HCT116 (cell line): ENCODE data around the gene BOC. TPM values are rescaled to one million over a fixed set of nuclear protein-coding genes. Genes with fewer than 3 reads are reported as not detected.

Experiments used
- ATAC-seq: fragments of 200-7000 bp; cut with Tn5 transposase; 2 replicates; pipeline ENCODE4 v1.9.1; 2020; ENCODE audit warnings: mild to moderate bottlenecking, moderate library complexity
- BruUV-seq: library from RNA; stranded (reverse); fragments of 400-500 nt; replicated peaks from 2 replicates; lab custom pipeline; 2021; lab: Mats Ljungman, UMichigan
- CTCF ChIA-PET: fragments of 300-600 bp; sonication (Branson Sonifier 250); formaldehyde crosslinking; loops from one replicate; lab custom pipeline; 2021; ENCODE audit warnings: antibody characterized with exemption; lab: Charles Lee
- POLR2A ChIA-PET: fragments of 300-600, 350-600 bp; sonication (Branson Sonifier 250); formaldehyde crosslinking; loops from one replicate; lab custom pipeline; 2021; ENCODE audit warnings: antibody characterized with exemption; lab: Charles Lee
- RAD21 ChIA-PET, 2 experiments: fragments of 300-600 bp; sonication (Branson Sonifier 250); formaldehyde crosslinking; loops; one replicate each; lab custom pipeline; 2023; ENCODE audit warnings: low total read pairs in 2 of 2; ENCODE audit not compliant: uncharacterized antibody in 2 of 2, unreplicated experiment in 2 of 2, low non-redundant PET in 1 of 2; lab: Charles Lee
- DNase-seq: peaks from one replicate; pipeline ENCODE4 v3.0.0-alpha.2; 2010; ENCODE audit warnings: low read depth, low spot score
- H2AFZ ChIP-seq: fragments of 200-600 bp; shearing (Covaris generic), sonication (generic); 2 replicates; pipeline ENCODE4 v1.6.1; 2017; ENCODE audit warnings: low read depth, mixed run types, mixed read lengths, antibody characterized with exemption, low read length; ENCODE audit not compliant: poor library complexity, severe bottlenecking
- H3K27ac ChIP-seq: 2 replicates; pipeline ENCODE4 v1.5.1; 2012; ENCODE audit warnings: low read depth, low read length
- H3K27me3 ChIP-seq: fragments of 200-600 bp; sonication (generic); 2 replicates; pipeline ENCODE4 v1.6.1; 2016; ENCODE audit warnings: mixed run types, low read length, mixed read lengths; ENCODE audit not compliant: insufficient read depth
- H3K36me3 ChIP-seq, 2 experiments: fragments of 200-500 bp in 1 of 2; fragments of 200-600 bp in 1 of 2; sonication (Bioruptor generic) in 1 of 2; sonication (generic) in 1 of 2; 2 replicates each; pipeline versions ENCODE4 v1.5.1 to v1.6.1; 2014 to 2016; ENCODE audit warnings: low read length in 2 of 2, inconsistent platforms in 1 of 2, mixed read lengths in 1 of 2, mixed run types in 1 of 2; ENCODE audit not compliant: insufficient read depth in 2 of 2, control insufficient read depth in 1 of 2
- H3K4me1 ChIP-seq, 2 experiments: fragments of 200-600 bp in 1 of 2; sonication (generic) in 1 of 2; 2 replicates each; pipeline versions ENCODE4 v1.5.1 to v1.6.1; 2012 to 2017; ENCODE audit warnings: low read length in 2 of 2, inconsistent platforms in 1 of 2, mild to moderate bottlenecking in 1 of 2, mixed read lengths in 1 of 2, mixed run types in 1 of 2, moderate library complexity in 1 of 2; ENCODE audit not compliant: insufficient read depth in 2 of 2, control insufficient read depth in 1 of 2
- H3K4me2 ChIP-seq: fragments of 200-600 bp; sonication (generic); 2 replicates; pipeline ENCODE4 v1.6.1; 2017; ENCODE audit warnings: mixed run types, low read length, mixed read lengths
- H3K4me3 ChIP-seq, 2 experiments: fragments of 200-600 bp in 1 of 2; sonication (generic) in 1 of 2; replicated peaks in 1 of 2; 2 replicates each; pipeline ENCODE4 v1.5.1; 2011 to 2016; ENCODE audit warnings: low read length in 2 of 2, control low read depth in 1 of 2, low read depth in 1 of 2, mild to moderate bottlenecking in 1 of 2, mixed read lengths in 1 of 2, mixed run types in 1 of 2
- H3K79me2 ChIP-seq: fragments of 200-600 bp; sonication (generic); 2 replicates; pipeline ENCODE4 v1.6.1; 2017; ENCODE audit warnings: mild to moderate bottlenecking, mixed run types, low read length, moderate library complexity, mixed read lengths; ENCODE audit not compliant: insufficient read depth
- H3K9ac ChIP-seq: fragments of 200-600 bp; sonication (generic); 2 replicates; pipeline ENCODE4 v1.6.1; 2016; ENCODE audit warnings: low read length, mixed read lengths
- H3K9me2 ChIP-seq: fragments of 200-600 bp; sonication (generic), shearing (Covaris generic); 2 replicates; pipeline ENCODE4 v1.6.1; 2017; ENCODE audit warnings: mixed run types, mild to moderate bottlenecking, moderate library complexity; ENCODE audit not compliant: insufficient read depth
- H3K9me3 ChIP-seq, 2 experiments: fragments of 200-500 bp in 1 of 2; fragments of 200-600 bp in 1 of 2; sonication (Bioruptor generic) in 1 of 2; sonication (generic) in 1 of 2; 2 replicates each; pipeline ENCODE4 v1.6.1; 2014 to 2017; ENCODE audit warnings: low read length in 2 of 2, mixed read lengths in 2 of 2, inconsistent platforms in 1 of 2, low read depth in 1 of 2, mild to moderate bottlenecking in 1 of 2, mixed run types in 1 of 2, moderate library complexity in 1 of 2; ENCODE audit not compliant: control insufficient read depth in 1 of 2, insufficient read depth in 1 of 2
- H4K20me1 ChIP-seq: fragments of 200-600 bp; sonication (generic), shearing (Covaris generic); 2 replicates; pipeline ENCODE4 v1.6.1; 2017; ENCODE audit warnings: mixed run types, mild to moderate bottlenecking, moderate library complexity; ENCODE audit not compliant: insufficient read depth
- CEBPB ChIP-seq: IDR thresholded peaks from 2 replicates; pipeline ENCODE4 v1.6.1; 2012; ENCODE audit warnings: low read depth
- EGR1 ChIP-seq: IDR thresholded peaks from 2 replicates; pipeline ENCODE4 v1.6.1; 2012; ENCODE audit warnings: low read depth
- ELF1 ChIP-seq: IDR thresholded peaks from 2 replicates; pipeline ENCODE4 v1.6.1; 2012; ENCODE audit warnings: low read depth, borderline replicate concordance
- EZH2 ChIP-seq: fragments of 200-600 bp; sonication (generic); IDR thresholded peaks from 2 replicates; pipeline ENCODE4 v1.6.1; 2017; ENCODE audit warnings: antibody characterized with exemption, mixed run types
- EZH2phosphoT487 ChIP-seq: fragments of 200-600 bp; IDR thresholded peaks from 2 replicates; pipeline ENCODE4 v1.6.1; 2018; ENCODE audit warnings: antibody characterized with exemption, borderline replicate concordance
- JUND ChIP-seq: IDR thresholded peaks from 2 replicates; pipeline ENCODE4 v1.6.1; 2012
- POLR2A ChIP-seq: IDR thresholded peaks from 2 replicates; pipeline ENCODE4 v1.7.0; 2011; ENCODE audit warnings: borderline replicate concordance; ENCODE audit not compliant: insufficient read depth, insufficient read length; ENCODE audit errors: extremely low read depth
- POLR2AphosphoS5 ChIP-seq: IDR thresholded peaks from 2 replicates; pipeline ENCODE4 v1.6.1; 2011; ENCODE audit warnings: mild to moderate bottlenecking, low read depth, low read length, moderate library complexity
- SIN3A ChIP-seq: IDR thresholded peaks from 2 replicates; pipeline ENCODE4 v1.6.1; 2012; ENCODE audit warnings: low read depth
- TCF7L2 ChIP-seq: IDR thresholded peaks from 2 replicates; pipeline ENCODE4 v1.7.0; 2011; ENCODE audit warnings: borderline replicate concordance, inconsistent platforms; ENCODE audit not compliant: insufficient read depth, insufficient read length; ENCODE audit errors: extremely low read depth
- YY1 ChIP-seq: IDR thresholded peaks from 2 replicates; pipeline ENCODE4 v1.6.1; 2011; ENCODE audit warnings: low read length, low read depth, moderate library complexity, mild to moderate bottlenecking; ENCODE audit not compliant: insufficient replicate concordance; ENCODE audit errors: extremely low read depth
- ZFX ChIP-seq: fragments of 450-650 bp; IDR thresholded peaks from 2 replicates; pipeline ENCODE4 v1.6.1; 2017
- ZNF274 ChIP-seq: fragments of 200-500 bp; sonication (Bioruptor generic); IDR thresholded peaks from 2 replicates; pipeline ENCODE4 v1.6.1; 2014; ENCODE audit warnings: mild to moderate bottlenecking, low read depth, low read length, inconsistent platforms
- intact Hi-C: fragments of 100-400 bp; cut with micrococcal nuclease; formaldehyde crosslinking; loops from 2 replicates; pipeline ENCODE4 v1.10.0; 2022
- total RNA-seq: library from RNA; stranded (reverse); gene quantifications from one replicate; pipeline ENCODE4 v1.2.1, GENCODE V29; 2021; ENCODE audit not compliant: unreplicated experiment
- TF ChIP-seq, protein P1 (sequence below): IDR thresholded peaks from 2 replicates; pipeline ENCODE4 v1.6.1; 2012
- TF ChIP-seq, protein P2 (sequence below): IDR thresholded peaks from 2 replicates; pipeline ENCODE4 v1.6.1; 2011; ENCODE audit warnings: mild to moderate bottlenecking, low read length, moderate library complexity; ENCODE audit not compliant: insufficient replicate concordance; ENCODE audit errors: extremely low read depth
- TF ChIP-seq, protein P3 (sequence below): IDR thresholded peaks from 2 replicates; pipeline ENCODE4 v1.6.1; 2012; ENCODE audit warnings: low read depth
- TF ChIP-seq, protein P4 (sequence below), 3 experiments: fragments of 200-600 bp in 1 of 3; sonication (generic) in 1 of 3; IDR thresholded peaks in 2 of 3; conservative IDR thresholded peaks in 1 of 3; 2 replicates each; pipeline ENCODE4 v1.5.1; 2012 to 2017; ENCODE audit warnings: low read depth in 2 of 3, low read length in 2 of 3, antibody characterized with exemption in 1 of 3, borderline replicate concordance in 1 of 3, control low read depth in 1 of 3, mild to moderate bottlenecking in 1 of 3, mixed read lengths in 1 of 3, mixed run types in 1 of 3, moderate library complexity in 1 of 3; ENCODE audit not compliant: insufficient read depth in 1 of 3

BOC gene
- total RNA-seq, 1 experiment from 2014 or later, result 3.3 TPM

DNA sequence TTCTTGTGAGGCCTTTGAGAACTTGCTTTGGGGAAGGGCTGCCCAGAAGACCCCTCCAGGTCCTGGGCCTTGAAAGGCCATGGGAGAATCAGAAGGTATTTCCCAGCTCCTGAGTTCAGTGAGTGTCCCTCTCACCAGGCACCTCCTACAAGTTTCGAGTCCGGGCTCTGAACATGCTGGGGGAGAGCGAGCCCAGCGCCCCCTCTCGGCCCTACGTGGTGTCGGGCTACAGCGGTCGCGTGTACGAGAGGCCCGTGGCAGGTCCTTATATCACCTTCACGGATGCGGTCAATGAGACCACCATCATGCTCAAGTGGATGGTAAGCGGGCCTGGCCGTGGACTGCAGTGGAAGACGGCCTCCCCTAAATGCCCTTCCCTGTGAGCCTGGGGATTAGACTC is 68.3 kb downstream of the BOC start (continued):
- TF ChIP-seq ELF1 (no peak), POLR2AphosphoS5 (no peak), EZH2phosphoT487 (no peak), SIN3A (no peak), POLR2A (no peak)
- TF ChIP-seq, protein P1, sequence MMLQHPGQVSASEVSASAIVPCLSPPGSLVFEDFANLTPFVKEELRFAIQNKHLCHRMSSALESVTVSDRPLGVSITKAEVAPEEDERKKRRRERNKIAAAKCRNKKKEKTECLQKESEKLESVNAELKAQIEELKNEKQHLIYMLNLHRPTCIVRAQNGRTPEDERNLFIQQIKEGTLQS, result no peak

DNA sequence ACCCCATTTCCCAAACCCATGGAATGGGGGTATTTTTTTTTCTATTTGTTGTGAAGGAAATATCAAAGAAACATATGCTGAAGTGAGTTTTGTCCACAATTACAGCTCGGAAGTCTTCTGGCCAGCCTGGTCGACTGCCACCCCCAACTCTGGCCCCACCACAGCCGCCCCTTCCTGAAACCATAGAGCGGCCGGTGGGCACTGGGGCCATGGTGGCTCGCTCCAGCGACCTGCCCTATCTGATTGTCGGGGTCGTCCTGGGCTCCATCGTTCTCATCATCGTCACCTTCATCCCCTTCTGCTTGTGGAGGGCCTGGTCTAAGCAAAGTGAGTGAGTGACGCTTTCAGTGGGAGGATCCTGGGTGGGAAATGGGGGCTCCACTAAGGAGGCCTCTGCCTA is 71.9 kb downstream of the BOC start:
- POLR2A ChIA-PET, result no interaction called here
- no peak overlapping the region for H3K4me2 ChIP-seq
- no peaks in the 10 kb centered on the region for H3K27me3 ChIP-seq
- TF ChIP-seq, protein P2, sequence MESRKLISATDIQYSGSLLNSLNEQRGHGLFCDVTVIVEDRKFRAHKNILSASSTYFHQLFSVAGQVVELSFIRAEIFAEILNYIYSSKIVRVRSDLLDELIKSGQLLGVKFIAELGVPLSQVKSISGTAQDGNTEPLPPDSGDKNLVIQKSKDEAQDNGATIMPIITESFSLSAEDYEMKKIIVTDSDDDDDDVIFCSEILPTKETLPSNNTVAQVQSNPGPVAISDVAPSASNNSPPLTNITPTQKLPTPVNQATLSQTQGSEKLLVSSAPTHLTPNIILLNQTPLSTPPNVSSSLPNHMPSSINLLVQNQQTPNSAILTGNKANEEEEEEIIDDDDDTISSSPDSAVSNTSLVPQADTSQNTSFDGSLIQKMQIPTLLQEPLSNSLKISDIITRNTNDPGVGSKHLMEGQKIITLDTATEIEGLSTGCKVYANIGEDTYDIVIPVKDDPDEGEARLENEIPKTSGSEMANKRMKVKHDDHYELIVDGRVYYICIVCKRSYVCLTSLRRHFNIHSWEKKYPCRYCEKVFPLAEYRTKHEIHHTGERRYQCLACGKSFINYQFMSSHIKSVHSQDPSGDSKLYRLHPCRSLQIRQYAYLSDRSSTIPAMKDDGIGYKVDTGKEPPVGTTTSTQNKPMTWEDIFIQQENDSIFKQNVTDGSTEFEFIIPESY, result no peak
- TF ChIP-seq POLR2AphosphoS5 (no peak), TCF7L2 (no peak), YY1 (no peak), EZH2phosphoT487 (no peak), ZNF274 (no peak), POLR2A (no peak), CEBPB (no peak), EGR1 (no peak), ZFX (no peak), EZH2 (no peak), JUND (no peak)
- TF ChIP-seq, protein P3, sequence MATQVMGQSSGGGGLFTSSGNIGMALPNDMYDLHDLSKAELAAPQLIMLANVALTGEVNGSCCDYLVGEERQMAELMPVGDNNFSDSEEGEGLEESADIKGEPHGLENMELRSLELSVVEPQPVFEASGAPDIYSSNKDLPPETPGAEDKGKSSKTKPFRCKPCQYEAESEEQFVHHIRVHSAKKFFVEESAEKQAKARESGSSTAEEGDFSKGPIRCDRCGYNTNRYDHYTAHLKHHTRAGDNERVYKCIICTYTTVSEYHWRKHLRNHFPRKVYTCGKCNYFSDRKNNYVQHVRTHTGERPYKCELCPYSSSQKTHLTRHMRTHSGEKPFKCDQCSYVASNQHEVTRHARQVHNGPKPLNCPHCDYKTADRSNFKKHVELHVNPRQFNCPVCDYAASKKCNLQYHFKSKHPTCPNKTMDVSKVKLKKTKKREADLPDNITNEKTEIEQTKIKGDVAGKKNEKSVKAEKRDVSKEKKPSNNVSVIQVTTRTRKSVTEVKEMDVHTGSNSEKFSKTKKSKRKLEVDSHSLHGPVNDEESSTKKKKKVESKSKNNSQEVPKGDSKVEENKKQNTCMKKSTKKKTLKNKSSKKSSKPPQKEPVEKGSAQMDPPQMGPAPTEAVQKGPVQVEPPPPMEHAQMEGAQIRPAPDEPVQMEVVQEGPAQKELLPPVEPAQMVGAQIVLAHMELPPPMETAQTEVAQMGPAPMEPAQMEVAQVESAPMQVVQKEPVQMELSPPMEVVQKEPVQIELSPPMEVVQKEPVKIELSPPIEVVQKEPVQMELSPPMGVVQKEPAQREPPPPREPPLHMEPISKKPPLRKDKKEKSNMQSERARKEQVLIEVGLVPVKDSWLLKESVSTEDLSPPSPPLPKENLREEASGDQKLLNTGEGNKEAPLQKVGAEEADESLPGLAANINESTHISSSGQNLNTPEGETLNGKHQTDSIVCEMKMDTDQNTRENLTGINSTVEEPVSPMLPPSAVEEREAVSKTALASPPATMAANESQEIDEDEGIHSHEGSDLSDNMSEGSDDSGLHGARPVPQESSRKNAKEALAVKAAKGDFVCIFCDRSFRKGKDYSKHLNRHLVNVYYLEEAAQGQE, result no peak
- TF ChIP-seq, protein P4, sequence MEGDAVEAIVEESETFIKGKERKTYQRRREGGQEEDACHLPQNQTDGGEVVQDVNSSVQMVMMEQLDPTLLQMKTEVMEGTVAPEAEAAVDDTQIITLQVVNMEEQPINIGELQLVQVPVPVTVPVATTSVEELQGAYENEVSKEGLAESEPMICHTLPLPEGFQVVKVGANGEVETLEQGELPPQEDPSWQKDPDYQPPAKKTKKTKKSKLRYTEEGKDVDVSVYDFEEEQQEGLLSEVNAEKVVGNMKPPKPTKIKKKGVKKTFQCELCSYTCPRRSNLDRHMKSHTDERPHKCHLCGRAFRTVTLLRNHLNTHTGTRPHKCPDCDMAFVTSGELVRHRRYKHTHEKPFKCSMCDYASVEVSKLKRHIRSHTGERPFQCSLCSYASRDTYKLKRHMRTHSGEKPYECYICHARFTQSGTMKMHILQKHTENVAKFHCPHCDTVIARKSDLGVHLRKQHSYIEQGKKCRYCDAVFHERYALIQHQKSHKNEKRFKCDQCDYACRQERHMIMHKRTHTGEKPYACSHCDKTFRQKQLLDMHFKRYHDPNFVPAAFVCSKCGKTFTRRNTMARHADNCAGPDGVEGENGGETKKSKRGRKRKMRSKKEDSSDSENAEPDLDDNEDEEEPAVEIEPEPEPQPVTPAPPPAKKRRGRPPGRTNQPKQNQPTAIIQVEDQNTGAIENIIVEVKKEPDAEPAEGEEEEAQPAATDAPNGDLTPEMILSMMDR (IDR thresholded peaks at IDR 0.05 in 2 of 3, conservative IDR thresholded peaks at IDR 0.05 in 1 of 3; ENCODE audit: borderline replicate concordance in 1 of 3, insufficient read depth in 1 of 3, low read depth in 2 of 3, low read length in 2 of 3), result no peak
- RAD21 ChIA-PET, result no interaction called here
- H3K9ac ChIP-seq, result no peak overlapping the region
- no TSS peak for BruUV-seq
- H3K4me3 ChIP-seq, result no peak overlapping the region
- no peak overlapping the region for H3K27ac ChIP-seq
- ATAC-seq (no peak), DNase-seq (no peak)
- no peaks in the 10 kb centered on the region for H4K20me1 ChIP-seq
- H3K36me3 ChIP-seq, result no peaks in the 10 kb centered on the region
- CTCF ChIA-PET, result no interaction called here
- H3K4me1 ChIP-seq, result peaks cover 8 to 11% of the 10 kb centered on the region in 2 experiments; a peak in 3 of 4 replicates
- no peaks in the 10 kb centered on the region for H3K79me2 ChIP-seq
- intact Hi-C loops, result no loop called here
- H3K9me2 ChIP-seq, result no peaks in the 10 kb centered on the region
- H3K9me3 ChIP-seq, result no peaks in the 10 kb centered on the region
- no peak overlapping the region for H2AFZ ChIP-seq
